Large intestine (tissue), 3 donors: ENCODE data around the gene LPCAT1. TPM values are rescaled to one million over a fixed set of nuclear protein-coding genes. Genes with fewer than 3 reads are reported as not detected.
"Not testable (repeated sequence)": the region's sequence is repeated elsewhere in the genome, so short reads cannot be mapped to it uniquely, and the experiment has no call there.

Experiments
- DNase-seq, 2 donors: peaks; one replicate each; pipeline versions ENCODE4 v3.0.0 to v3.0.0-alpha.2; 2013
- H3K27ac ChIP-seq: one replicate; pipeline ENCODE4 v1.5.1; 2013; ENCODE audit warnings: low read length
- H3K27me3 ChIP-seq: 2 replicates; pipeline ENCODE4 v1.6.1; 2013; ENCODE audit warnings: low read length; ENCODE audit not compliant: control insufficient read depth, insufficient read depth
- H3K36me3 ChIP-seq: 2 replicates; pipeline ENCODE4 v1.6.1; 2013; ENCODE audit warnings: low read length; ENCODE audit not compliant: control insufficient read depth, insufficient read depth
- H3K4me1 ChIP-seq: one replicate; pipeline ENCODE4 v1.6.1; 2013; ENCODE audit warnings: low read length; ENCODE audit not compliant: control insufficient read depth, insufficient read depth
- H3K4me3 ChIP-seq: one replicate; pipeline ENCODE4 v1.5.1; 2013; ENCODE audit warnings: low read length
- H3K9me3 ChIP-seq: one replicate; pipeline ENCODE4 v1.6.1; 2013; ENCODE audit warnings: mild to moderate bottlenecking, low read depth, low read length, moderate library complexity; ENCODE audit not compliant: control insufficient read depth
- WGBS: methylation state at CpG from one replicate; pipeline ENCODE4 v1.1.5; 2013; ENCODE audit warnings: low lambda C conversion rate; ENCODE audit not compliant: insufficient coverage; 5-methylcytosine and 5-hydroxymethylcytosine counted together
- polyA plus RNA-seq: library from polyadenylated mRNA; unstranded; fragments of 120-200 nt; gene quantifications from one replicate; pipeline ENCODE4 v1.2.1, GENCODE V29; 2013

The LPCAT1 gene
- polyA plus RNA-seq, 1 donor, result 14.8 TPM

GRCh38 chr5:1460054-1460682 is 63.6 kb downstream of the LPCAT1 start:
- DNase-seq, result no peak
- no CpG with 5 or more reads among the region's 16 CpGs for WGBS

GRCh38 chr5:1459435-1459834 is 64.3 kb downstream of the LPCAT1 start:
- H3K9me3 ChIP-seq, result peaks cover 14% of the 10 kb centered on the region
- not testable (repeated sequence) for H3K27me3 ChIP-seq, H3K36me3 ChIP-seq, H3K27ac ChIP-seq, H3K4me1 ChIP-seq, H3K4me3 ChIP-seq, DNase-seq
- WGBS, result no CpG with 5 or more reads among the region's 2 CpGs

More at GRCh38 chr5:1460054-1460682, 63.6 kb downstream of the LPCAT1 start:
- no peak overlapping the region for H3K27ac ChIP-seq
- peaks cover 9% of the 10 kb centered on the region for H3K36me3 ChIP-seq
- no peak overlapping the region for H3K4me3 ChIP-seq
- H3K4me1 ChIP-seq, result no peaks in the 10 kb centered on the region
- H3K9me3 ChIP-seq, result peaks cover 16% of the 10 kb centered on the region
- no peaks in the 10 kb centered on the region for H3K27me3 ChIP-seq

DNA sequence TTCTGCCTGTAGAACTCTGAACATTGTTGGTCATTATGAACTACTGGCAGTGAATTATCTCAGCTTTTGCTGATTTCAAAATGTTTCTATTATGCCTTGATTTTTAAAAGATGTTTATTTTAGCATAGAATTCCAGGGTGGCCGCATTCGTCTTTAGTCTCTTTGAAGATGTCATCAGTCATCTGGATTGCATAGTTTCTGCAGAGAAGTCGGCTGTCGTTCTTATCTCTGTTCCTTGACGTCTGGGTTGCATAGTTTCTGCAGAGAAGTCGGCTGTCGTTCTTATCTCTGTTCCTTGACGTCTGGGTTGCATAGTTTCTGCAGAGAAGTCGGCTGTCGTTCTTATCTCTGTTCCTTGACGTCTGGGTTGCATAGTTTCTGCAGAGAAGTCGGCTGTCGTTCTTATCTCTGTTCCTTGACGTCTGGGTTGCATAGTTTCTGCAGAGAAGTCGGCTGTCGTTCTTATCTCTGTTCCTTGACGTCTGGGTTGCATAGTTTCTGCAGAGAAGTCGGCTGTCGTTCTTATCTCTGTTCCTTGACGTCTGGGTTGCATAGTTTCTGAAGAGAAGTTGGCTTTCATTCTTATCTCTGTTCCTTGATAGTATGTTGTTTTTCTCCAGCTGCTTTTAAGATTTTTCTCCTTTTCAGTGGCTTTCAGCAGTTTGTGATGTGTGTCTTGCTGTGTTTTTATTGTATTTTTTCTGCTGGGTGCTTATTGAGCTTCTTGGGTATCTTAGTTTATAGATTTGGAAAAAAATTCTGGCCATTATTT is 67.5 kb downstream of the LPCAT1 start:
- no CpG with 5 or more reads among the region's 20 CpGs for WGBS
- H3K4me1 ChIP-seq, H3K27me3 ChIP-seq, H3K4me3 ChIP-seq, H3K36me3 ChIP-seq, DNase-seq, H3K27ac ChIP-seq: not testable (repeated sequence)
- H3K9me3 ChIP-seq, result peaks cover 12% of the 10 kb centered on the region

- DNase-seq, result no peak
- H3K27me3 ChIP-seq, result peaks cover 19% of the 10 kb centered on the region
- H3K36me3 ChIP-seq, result no peaks in the 10 kb centered on the region
- H3K4me3 ChIP-seq, result no peak overlapping the region
- H3K9me3 ChIP-seq, result peaks cover 12% of the 10 kb centered on the region
- H3K4me1 ChIP-seq, result no peaks in the 10 kb centered on the region
- no peak overlapping the region for H3K27ac ChIP-seq
- WGBS, result 71% methylated on average over 1 of the region's 2 CpGs
Observed at GRCh38 chr5:1453613-1454012, 70.1 kb downstream of the LPCAT1 start.

DNA sequence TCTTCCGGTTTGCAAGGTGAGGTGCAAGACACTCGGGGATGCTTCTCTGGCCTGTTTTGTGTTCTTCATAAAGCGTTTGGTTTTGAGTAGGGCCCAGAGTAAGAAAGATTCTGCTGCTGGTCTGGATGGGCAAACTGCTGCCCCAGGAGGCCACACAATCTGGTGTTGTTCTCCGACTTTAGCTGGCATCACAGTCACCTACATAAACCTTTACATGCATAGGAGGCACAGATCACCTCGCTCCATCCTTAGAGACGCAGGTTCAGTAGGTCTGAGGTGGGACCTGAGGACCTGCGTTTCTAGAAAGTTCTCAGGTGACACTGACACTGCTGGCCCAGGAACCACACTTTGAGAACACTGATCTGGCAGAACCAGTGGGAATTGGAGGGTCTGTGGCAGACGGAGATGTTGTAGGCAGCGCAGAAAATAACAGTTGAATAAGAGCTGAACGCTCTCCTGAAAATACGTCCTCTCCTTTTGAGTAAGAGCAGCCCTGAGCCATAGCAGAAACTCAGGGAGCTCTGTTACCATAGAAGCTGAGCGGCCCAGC is 74.6 kb downstream of the LPCAT1 start:
- H3K4me3 ChIP-seq, result no peak overlapping the region
- H3K36me3 ChIP-seq, result no peaks in the 10 kb centered on the region
- peaks cover 60% of the 10 kb centered on the region for H3K27me3 ChIP-seq

GRCh38 chr5:1448511-1449011 is 75.2 kb downstream of the LPCAT1 start:
- no peak for DNase-seq
- H3K9me3 ChIP-seq, result peaks cover 3% of the 10 kb centered on the region
- 70% methylated on average over 2 of the region's 5 CpGs for WGBS
- H3K27ac ChIP-seq, result no peak overlapping the region
- no peaks in the 10 kb centered on the region for H3K36me3 ChIP-seq
- H3K27me3 ChIP-seq, result peaks cover 66% of the 10 kb centered on the region
- no peak overlapping the region for H3K4me3 ChIP-seq
- peaks cover 4% of the 10 kb centered on the region for H3K4me1 ChIP-seq

More for the DNA sequence above, 74.6 kb downstream of the LPCAT1 start:
- WGBS, result no CpG with 5 or more reads among the region's 12 CpGs
- H3K4me1 ChIP-seq, result peaks cover 4% of the 10 kb centered on the region
- H3K9me3 ChIP-seq, result peaks cover 3% of the 10 kb centered on the region
- H3K27ac ChIP-seq, result no peak overlapping the region
- DNase-seq, result no peak

DNA sequence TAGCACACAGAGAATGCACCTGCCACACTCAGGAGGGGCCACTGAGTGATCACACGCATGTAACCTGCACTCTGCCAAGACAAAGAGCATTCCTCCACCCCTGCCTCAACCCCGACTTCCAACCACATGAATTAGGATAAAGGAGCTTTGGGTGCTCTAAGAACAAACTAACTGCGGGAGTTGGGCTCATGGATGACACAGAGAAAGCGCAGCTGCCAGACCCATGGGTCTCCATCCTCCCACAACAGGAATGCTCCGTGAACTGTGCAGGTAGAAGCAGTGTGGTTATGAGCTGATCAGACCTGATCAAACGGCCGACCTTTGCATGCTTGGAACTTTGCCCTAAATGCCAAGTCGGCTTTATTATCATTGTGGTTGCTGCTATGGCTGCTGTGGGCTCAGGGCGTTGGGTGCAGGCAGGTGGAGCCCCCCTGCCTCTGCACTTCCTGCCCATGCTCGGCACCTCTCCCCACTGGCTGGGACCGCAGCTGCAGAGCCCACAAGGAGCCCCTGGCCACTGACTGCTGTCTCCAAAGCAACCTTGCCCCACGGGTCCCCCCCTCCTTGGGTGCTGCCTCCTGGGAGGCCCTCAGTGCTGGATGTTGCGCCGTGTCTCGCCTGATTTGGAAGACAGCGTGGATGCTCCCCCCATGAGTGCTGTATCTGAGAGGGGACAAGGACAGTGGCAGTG is 75.9 kb downstream of the LPCAT1 start:
- Histone ChIP-seq H3K27me3 (peaks cover 74% of the 10 kb centered on the region), H3K4me1 (peaks cover 4% of the 10 kb centered on the region), H3K9me3 (no peaks in the 10 kb centered on the region), H3K27ac (no peak overlapping the region), H3K4me3 (no peak overlapping the region), H3K36me3 (no peaks in the 10 kb centered on the region)
- no CpG with 5 or more reads among the region's 16 CpGs for WGBS
- peak; percentile 13 to 47 for DNase-seq

GRCh38 chr5:1446602-1447343 is 77.0 kb downstream of the LPCAT1 start:
- Histone ChIP-seq H3K4me3 (no peak overlapping the region), H3K27ac (no peak overlapping the region), H3K4me1 (peaks cover 4% of the 10 kb centered on the region), H3K9me3 (no peaks in the 10 kb centered on the region), H3K36me3 (no peaks in the 10 kb centered on the region), H3K27me3 (peaks cover 77% of the 10 kb centered on the region)
- no CpG with 5 or more reads among the region's 16 CpGs for WGBS
- DNase-seq, result no peak

DNA sequence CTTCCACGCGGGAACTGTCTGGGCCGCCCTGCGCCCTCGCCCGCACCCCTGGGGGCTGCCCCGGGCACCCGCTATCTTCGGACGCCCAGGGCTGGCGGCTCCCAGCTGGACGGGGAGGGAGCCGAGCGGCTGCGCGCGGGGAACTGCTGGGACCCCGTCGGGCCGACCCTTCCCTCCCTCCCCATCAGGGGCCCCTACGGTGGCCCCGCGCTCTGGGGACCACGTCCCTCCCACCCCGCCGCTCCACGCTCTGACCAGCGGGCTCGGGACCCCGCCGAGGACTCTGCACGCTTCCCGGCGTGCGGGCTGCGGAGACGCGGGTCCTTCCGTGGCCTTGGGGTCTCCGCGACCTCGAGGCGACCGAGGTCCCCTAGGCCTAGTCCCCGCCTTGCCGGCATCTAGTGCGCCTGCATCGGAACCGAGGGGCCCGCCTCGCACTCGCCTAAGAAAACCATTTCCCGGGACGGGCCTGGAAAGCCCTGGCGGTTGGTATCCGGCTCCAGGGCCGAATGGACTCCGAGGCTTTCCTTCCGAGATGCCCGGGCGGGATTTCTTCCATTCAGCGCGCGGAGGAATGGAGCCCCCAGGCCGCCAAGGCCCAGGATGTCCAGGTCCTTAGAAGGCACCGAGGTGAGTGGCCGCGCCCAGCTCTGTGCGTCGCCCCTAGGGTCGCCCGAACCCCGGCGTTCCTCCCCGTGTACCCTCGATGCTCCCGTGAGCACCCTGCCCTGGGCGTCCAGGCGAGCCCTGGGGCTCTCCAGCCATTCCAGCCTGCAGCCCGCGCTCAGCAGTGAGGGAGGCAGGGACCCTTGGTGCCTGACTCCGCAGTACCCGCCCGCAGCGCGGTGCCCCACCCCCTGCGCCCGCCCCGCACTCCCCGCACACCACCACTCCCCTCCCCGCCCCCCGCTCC is 77.8 kb downstream of the LPCAT1 start:
- H3K27ac ChIP-seq, result no peak overlapping the region
- no peak overlapping the region for H3K4me3 ChIP-seq
- peaks cover 4% of the 10 kb centered on the region for H3K4me1 ChIP-seq
- no CpG with 5 or more reads among the region's 92 CpGs for WGBS
- H3K9me3 ChIP-seq, result no peaks in the 10 kb centered on the region
- no peaks in the 10 kb centered on the region for H3K36me3 ChIP-seq
- H3K27me3 ChIP-seq, result peaks cover 85% of the 10 kb centered on the region
- DNase-seq, result peak in 1 of 2 donors; percentile 13
